ENCODE measurements around the gene CD2BP2.

CD2BP2 gene

DNA sequence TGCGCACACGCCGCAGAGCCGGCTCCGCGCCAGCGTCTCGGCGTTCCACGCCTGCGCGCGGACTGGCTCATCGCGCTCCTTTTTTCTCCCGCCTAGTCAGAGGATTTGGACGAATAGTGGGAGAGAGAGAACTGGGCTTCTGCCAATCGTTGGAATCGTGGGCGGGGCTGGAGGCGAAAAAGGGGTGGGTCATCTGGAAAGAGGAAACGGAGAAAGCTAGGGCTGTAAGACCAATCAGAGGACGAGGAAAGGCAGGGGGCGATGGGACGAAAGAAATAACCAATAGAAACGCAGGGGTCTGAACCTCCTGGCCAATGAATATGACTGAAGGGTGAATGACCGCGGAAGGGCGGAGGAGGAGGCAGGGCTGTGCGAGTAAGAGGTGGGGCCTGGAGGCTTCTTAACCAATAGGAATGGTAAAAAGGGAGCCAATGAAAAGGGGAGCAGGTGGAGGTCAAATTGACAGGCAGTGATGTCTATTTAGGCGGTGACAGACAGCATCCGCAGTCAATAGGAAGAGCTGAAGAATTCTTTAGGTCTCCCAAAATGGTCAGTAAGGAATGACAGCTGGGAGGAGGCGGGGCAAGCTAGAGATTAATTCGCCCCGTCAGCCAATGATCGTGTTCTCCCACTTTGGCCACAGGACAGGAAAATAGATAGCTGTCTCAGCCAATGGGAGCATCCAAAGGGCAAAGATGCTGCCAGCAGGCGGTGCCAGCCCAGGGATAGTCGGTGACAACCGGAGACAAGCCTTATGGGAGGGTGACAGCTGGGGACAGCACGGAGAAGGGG is 15.5 kb upstream of the CD2BP2 start, which contains the start of gene TBC1D10B:
Gene TBC1D10B, minus strand, starts transcription at position 39 of the 792 bp plus-strand sequence. CDS start 311 bp downstream, outside the sequence.
- peak within 1 kb of the TSS; percentile 77 for H3K9ac ChIP-seq (ENCODE audit: low read depth, low read length)
- H3K4me1 ChIP-seq (ENCODE audit: insufficient read depth, low read length): peaks cover 46% of the 10 kb centered on the region
- H4K20me1 ChIP-seq (ENCODE audit: insufficient read depth, low read length): peaks cover 24% of the 10 kb centered on the region
- peaks cover 21% of the 10 kb centered on the region for H3K36me3 ChIP-seq (ENCODE audit: insufficient read depth, low read length)
- peak within 1 kb of the TSS; percentile 82 for H3K27ac ChIP-seq (ENCODE audit: low read length)
- H3K4me2 ChIP-seq (ENCODE audit: insufficient read depth, low read length): peak within 1 kb of the TSS; percentile 86
- H2AFZ ChIP-seq (ENCODE audit: low read depth, low read length): peak within 1 kb of the TSS; percentile 52
- H3K9me3 ChIP-seq (ENCODE audit: insufficient read depth, low read length, severe bottlenecking): no peaks in the 10 kb centered on the region
- H3K79me2 ChIP-seq (ENCODE audit: insufficient read depth, low read length): peaks cover 43% of the 10 kb centered on the region
- DNase-seq: peak; percentile 100
- no peaks in the 10 kb centered on the region for H3K27me3 ChIP-seq (ENCODE audit: insufficient read depth, low read length, poor library complexity)
- H3K4me3 ChIP-seq (ENCODE audit: low read depth in 1 of 2, low read length in 2 of 2): peak within 1 kb of the TSS; percentile 73 to 76
- TF ChIP-seq, protein P1, sequence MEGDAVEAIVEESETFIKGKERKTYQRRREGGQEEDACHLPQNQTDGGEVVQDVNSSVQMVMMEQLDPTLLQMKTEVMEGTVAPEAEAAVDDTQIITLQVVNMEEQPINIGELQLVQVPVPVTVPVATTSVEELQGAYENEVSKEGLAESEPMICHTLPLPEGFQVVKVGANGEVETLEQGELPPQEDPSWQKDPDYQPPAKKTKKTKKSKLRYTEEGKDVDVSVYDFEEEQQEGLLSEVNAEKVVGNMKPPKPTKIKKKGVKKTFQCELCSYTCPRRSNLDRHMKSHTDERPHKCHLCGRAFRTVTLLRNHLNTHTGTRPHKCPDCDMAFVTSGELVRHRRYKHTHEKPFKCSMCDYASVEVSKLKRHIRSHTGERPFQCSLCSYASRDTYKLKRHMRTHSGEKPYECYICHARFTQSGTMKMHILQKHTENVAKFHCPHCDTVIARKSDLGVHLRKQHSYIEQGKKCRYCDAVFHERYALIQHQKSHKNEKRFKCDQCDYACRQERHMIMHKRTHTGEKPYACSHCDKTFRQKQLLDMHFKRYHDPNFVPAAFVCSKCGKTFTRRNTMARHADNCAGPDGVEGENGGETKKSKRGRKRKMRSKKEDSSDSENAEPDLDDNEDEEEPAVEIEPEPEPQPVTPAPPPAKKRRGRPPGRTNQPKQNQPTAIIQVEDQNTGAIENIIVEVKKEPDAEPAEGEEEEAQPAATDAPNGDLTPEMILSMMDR (IDR thresholded peaks at IDR 0.05; ENCODE audit: borderline replicate concordance, extremely low read depth, low read length, poor library complexity, severe bottlenecking): peak; percentile 59
- no peak for TF ChIP-seq EZH2 (IDR thresholded peaks at IDR 0.05; ENCODE audit: borderline replicate concordance, low read depth, low read length, severe bottlenecking)
- peak; percentile 83 for ATAC-seq (ENCODE audit: insufficient read depth, low read depth)

DNA sequence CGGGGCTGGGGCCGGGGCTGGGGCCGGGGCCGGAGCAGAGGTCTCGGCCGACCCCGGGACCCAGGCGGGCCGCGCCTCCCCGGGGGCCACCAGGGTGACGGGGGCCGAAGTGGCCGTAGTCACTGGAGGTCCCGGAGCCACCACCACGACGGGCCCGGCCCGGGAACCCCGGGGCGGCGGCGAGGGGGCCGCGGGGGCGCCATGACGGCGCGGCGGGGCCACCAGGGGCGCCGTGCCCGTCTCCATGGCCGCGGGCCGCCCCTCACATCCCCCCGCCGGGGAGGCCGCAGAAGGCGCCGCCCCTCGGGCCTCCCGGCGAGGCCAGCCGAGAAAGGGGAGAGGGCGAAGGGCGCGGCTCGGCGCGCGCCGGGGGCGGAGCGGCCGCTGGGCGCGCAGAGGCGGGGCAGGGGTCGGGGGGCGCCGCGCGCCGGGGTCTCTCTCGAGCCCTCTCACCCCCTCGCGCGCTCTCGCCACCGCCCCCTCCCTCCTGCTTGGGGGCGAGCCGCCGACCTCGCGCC is 14.9 kb upstream of the CD2BP2 start:
- Histone ChIP-seq H2AFZ (ENCODE audit: low read depth, low read length) (peak overlapping the region; percentile 15; the same call in 1 of the 2 replicates), H3K27me3 (ENCODE audit: insufficient read depth, low read length, poor library complexity) (no peaks in the 10 kb centered on the region), H4K20me1 (ENCODE audit: insufficient read depth, low read length) (peaks cover 28% of the 10 kb centered on the region), H3K36me3 (ENCODE audit: insufficient read depth, low read length) (peaks cover 27% of the 10 kb centered on the region), H3K4me2 (ENCODE audit: insufficient read depth, low read length) (peak overlapping the region; percentile 86), H3K4me1 (ENCODE audit: insufficient read depth, low read length) (peaks cover 51% of the 10 kb centered on the region), H3K9me3 (ENCODE audit: insufficient read depth, low read length, severe bottlenecking) (no peaks in the 10 kb centered on the region), H3K79me2 (ENCODE audit: insufficient read depth, low read length) (peaks cover 50% of the 10 kb centered on the region), H3K27ac (ENCODE audit: low read length) (peak overlapping the region; percentile 46), H3K9ac (ENCODE audit: low read depth, low read length) (peak overlapping the region; percentile 77), H3K4me3 (ENCODE audit: low read depth in 1 of 2, low read length in 2 of 2) (peak overlapping the region; percentile 73 to 76; a peak in 3 of 4 replicates)
- no peak for TF ChIP-seq EZH2 (IDR thresholded peaks at IDR 0.05; ENCODE audit: borderline replicate concordance, low read depth, low read length, severe bottlenecking)
- TF ChIP-seq, protein P1 (IDR thresholded peaks at IDR 0.05; ENCODE audit: borderline replicate concordance, extremely low read depth, low read length, poor library complexity, severe bottlenecking): peak; percentile 36
- no peak for DNase-seq
- ATAC-seq (ENCODE audit: insufficient read depth, low read depth): no peak

DNA sequence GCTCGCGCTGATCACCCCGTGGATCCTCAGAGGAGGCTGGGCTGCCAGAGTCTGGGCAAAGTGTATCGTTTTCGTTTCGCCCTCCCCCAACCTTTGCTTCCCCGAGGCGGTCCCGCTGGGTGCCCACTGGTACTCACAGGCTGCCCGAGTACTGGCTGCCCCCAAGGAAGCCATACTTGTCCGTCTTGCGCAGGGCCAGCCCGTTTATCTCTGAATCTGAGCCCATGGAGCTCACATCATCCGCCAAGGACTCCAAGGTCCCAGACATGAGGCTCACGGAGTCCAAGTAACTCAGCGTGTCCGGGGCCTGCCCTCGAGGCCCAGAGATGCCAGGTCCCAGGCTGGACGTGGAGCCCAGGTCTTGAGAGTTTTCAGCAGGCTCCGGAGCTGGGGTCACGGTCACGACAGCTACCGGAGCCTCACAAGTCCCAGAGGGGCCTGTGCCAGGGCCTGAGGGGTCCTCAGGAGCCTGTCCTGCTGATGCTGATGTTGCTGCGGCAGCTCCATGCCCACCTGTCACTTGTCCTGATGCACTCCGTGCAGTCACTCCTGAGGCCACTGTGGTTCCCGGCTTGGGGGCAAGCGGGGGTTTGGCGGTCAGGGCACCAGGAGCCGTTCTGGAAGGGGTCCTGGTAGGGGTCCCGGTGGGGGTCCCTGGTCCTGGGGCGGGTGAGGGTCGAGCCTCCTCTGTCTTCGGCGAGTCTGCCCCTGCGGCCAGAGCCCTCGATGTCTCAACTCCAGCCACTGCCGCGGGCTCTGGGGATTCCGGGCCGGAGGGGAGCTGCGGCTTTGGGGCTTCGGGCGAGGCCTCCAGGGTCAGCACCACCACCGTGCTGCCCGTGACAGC is 14.2 kb upstream of the CD2BP2 start:
- Histone ChIP-seq H2AFZ (ENCODE audit: low read depth, low read length) (peak overlapping the region; percentile 15), H3K79me2 (ENCODE audit: insufficient read depth, low read length) (peaks cover 57% of the 10 kb centered on the region), H3K4me3 (ENCODE audit: low read depth in 1 of 2, low read length in 2 of 2) (peak overlapping the region; percentile 73 to 76), H3K4me2 (ENCODE audit: insufficient read depth, low read length) (peak overlapping the region; percentile 86), H3K4me1 (ENCODE audit: insufficient read depth, low read length) (peaks cover 51% of the 10 kb centered on the region), H3K27ac (ENCODE audit: low read length) (peak overlapping the region; percentile 46), H3K36me3 (ENCODE audit: insufficient read depth, low read length) (peaks cover 34% of the 10 kb centered on the region), H3K27me3 (ENCODE audit: insufficient read depth, low read length, poor library complexity) (no peaks in the 10 kb centered on the region), H4K20me1 (ENCODE audit: insufficient read depth, low read length) (peaks cover 30% of the 10 kb centered on the region), H3K9me3 (ENCODE audit: insufficient read depth, low read length, severe bottlenecking) (no peaks in the 10 kb centered on the region), H3K9ac (ENCODE audit: low read depth, low read length) (peak overlapping the region; percentile 77)
- ATAC-seq (ENCODE audit: insufficient read depth, low read depth) (no peak), DNase-seq (peak; percentile 36)
- TF ChIP-seq, protein P1 (IDR thresholded peaks at IDR 0.05; ENCODE audit: borderline replicate concordance, extremely low read depth, low read length, poor library complexity, severe bottlenecking): no peak
- TF ChIP-seq EZH2 (IDR thresholded peaks at IDR 0.05; ENCODE audit: borderline replicate concordance, low read depth, low read length, severe bottlenecking): no peak

Measured in DND-41 (cell line).